HG03159 (cell line): Measurements from ENCODE around the gene AP4B1.
A peak's percentile ranks its signal among the peaks of the same experiment; 100 is the strongest.

Experiments
- ATAC-seq: cut with Tn5 transposase; IDR thresholded peaks from one replicate; pipeline ENCODE4 v1.9.1; 2021; ENCODE audit warnings: mild to moderate bottlenecking, moderate library complexity; ENCODE audit not compliant: unreplicated experiment

AP4B1 gene

DNA sequence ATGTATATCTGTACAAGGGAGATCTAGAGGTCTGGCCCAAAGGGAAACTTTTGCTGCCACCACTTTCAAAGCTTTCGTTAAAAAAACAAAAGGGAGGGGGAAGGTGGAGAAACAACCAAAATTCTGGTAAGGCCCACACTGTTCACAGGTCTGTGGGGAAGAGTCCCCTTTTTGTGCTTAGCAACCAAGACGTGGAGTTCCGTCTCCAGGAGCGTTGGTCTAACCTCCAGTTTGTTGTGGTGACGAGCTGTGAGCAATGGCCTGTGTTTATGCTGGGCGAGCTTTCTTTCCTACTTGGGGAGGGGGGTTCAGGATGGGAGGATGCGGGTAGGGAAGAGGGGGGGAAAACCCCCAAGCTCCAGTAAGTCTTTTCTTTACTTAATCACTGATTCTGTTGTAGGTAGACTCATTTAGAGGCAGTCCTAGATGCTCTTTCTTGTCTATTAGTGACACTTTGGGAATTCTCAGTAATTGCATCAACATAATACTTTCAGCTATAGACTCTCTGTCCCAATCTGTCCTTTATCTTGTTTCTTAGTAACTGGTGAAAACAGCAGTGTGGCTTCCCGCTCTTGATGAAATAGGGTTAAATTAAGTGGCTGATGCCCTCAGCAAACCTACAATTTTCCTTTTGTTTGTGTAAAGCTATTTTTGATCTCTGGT is 26.0 kb upstream of the AP4B1 start:
- peak; percentile 49 for ATAC-seq

GRCh38 chr1:113929750-113930498 is 25.3 kb upstream of the AP4B1 start:
- peak; percentile 27 for ATAC-seq

DNA sequence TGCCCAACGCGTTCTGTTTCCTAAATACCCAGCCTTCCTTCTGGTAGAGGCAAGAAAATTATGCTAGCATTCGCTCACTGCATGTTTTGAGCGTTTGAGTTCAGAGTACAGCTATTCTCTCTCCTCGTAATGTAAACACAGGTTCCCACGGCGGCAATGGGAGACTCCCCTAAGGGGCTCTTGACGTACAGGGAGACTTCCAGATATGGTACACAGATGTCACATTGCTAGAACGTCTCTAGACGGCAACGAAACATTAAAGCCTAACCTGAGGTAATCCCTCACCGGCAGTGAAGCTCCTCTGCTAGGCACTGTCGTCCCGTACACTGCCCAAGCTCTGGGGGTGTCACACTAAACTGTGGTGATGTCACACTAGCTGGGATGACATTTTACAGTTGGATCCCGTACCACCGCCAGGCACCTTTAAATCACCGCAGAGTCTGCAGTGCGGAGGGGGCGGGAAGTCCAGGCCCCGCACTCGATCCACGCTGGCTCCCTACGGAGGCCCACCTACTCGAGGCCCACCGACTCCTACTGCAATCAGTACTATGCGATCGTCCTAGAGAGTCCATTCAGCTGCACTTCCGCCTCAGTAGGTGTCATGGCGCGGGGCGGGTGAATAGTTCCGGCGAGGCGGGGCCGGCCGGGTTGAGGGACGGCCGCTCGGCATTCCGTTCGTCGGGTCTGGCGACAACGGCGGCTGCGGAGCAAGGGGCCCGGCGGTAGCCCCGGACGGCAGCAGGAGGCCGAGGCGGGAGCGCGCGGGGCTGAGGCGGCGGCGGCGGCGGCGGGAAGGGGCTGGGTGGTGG is 24.5 kb upstream of the AP4B1 start, which contains the start of gene HIPK1:
Gene HIPK1 (plus strand): TSS at position 384 of the 809 bp plus-strand sequence.
- ATAC-seq, result peak; percentile 55

DNA sequence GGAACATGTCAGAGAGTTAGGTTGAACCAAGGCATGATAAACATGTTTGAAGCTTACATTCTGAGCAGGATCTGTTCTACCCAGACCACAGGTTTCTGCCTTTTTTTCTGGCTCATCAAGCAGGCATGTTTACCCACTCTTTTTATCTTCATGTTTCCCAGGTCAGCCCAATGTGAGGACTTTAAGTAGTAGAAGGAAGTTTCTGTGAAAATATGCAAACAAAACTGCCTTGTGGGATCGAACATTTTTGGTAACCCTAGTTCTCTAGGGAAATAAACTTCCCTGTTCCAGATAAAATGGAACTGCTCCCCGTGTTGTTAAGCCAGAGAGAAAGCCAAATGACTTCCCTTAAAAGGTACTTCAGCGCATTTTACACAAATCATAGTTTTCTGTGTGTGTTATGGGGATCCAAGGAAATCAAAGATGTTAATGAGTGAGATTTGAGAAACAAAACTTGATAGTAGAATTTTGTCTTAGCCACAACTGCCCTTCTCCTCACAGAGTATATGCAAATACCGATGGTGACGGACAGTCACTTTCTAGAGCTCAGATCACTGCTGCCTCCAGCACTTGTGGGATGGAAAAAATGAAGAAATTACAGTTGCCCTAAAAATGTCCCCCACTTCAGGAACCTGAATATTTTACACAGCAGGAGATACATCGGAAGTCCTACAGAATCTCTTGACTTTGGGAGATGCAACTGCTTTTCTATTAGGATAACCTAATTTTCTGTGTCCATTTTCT is 23.8 kb upstream of the AP4B1 start:
- ATAC-seq, result no peak

GRCh38 chr1:113924473-113924872 is 19.9 kb upstream of the AP4B1 start:
- no peak for ATAC-seq

GRCh38 chr1:113922957-113923356 is 18.4 kb upstream of the AP4B1 start:
- ATAC-seq, result no peak

DNA sequence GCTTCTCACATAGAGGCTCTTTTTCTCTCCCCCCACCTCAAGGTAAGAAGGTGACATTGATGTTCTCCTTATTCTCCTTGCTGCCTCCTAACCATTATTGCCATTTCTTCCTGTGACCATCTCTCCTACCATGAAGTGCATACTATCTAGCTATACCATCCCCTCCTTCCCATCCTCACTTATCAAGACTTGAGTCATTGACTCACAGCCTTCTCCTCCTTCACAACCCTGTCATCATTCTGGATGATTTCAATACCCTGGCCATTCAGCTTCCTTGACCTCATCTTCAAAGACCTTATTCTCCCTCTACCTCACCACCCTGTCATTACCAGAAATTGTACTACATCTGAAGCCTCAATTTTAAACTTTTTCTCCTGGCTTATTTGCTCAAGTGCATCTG is 13.6 kb upstream of the AP4B1 start:
- ATAC-seq, result no peak

GRCh38 chr1:113917400-113918082 is 12.9 kb upstream of the AP4B1 start:
- ATAC-seq, result no peak

DNA sequence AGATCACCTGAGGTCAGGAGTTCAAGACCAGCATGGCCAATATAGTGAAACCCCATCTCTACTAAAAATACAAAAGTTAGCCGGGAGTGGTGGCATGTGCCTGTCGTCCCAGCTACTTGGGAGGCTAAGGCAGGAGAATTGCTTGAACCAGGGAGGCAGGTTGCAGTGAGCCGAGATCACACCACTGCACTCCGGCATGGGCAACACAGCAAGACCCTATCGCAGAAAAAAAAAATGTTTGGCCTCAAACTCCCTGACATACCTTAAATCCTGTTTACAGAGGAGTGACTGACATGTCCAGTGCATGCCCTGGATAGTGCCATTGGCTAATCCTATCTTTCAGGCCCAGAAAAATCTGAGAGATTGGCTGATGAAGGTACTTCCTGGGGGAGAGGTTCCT is 12.4 kb upstream of the AP4B1 start:
- no peak for ATAC-seq

DNA sequence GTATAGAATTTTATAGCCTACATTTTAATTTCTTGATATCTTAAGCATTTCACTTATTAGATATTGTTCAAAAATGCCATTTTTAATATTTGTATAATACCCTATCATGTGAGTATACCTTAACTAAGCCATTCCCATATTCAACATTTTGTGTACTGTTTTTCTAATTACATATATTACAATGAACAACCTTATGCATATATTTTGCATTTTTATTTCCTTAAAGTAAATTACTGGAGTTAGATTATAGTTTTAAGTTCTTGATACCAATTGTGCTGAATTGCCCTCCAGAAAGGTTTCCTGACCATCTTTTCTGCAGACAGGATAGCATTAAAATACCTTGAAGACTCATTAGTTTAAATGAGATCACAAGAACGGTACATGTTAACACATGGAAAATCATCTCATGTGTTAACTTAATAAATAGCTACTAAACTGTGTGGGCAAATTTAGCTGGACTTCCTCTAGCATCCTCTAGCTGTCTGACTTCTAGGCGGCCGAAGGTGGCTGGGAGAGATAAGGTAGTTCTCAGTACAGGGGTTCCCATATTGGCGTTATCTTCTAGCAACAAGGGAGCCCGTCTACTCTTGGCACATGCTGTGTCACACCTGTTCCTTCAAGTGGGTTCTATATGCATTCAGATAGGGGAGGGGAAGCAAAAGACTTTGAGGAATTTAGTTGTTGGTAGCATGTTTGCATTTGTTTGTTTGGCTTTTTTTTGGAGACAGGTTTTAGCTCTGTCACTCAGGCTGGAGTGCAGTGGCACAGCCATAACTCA is 9.5 kb upstream of the AP4B1 start:
- no peak for ATAC-seq

DNA sequence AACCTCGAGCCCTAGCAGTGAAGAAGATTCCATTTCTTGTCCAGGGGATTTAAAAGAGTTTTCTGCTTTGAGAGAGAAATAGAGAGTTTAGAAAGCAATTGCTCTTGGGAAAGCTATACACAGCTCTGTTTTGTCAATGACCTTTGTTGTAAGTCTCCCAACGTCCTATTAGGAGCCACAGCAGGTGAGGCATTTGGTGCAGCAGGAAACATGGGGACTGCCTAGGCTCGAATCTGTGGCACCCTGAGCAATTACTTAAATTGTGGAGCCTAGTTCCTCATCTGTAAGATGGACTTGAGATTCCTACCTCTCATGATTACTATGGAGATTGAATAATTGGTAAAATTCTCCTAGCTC is 8.7 kb upstream of the AP4B1 start:
- ATAC-seq, result no peak

DNA sequence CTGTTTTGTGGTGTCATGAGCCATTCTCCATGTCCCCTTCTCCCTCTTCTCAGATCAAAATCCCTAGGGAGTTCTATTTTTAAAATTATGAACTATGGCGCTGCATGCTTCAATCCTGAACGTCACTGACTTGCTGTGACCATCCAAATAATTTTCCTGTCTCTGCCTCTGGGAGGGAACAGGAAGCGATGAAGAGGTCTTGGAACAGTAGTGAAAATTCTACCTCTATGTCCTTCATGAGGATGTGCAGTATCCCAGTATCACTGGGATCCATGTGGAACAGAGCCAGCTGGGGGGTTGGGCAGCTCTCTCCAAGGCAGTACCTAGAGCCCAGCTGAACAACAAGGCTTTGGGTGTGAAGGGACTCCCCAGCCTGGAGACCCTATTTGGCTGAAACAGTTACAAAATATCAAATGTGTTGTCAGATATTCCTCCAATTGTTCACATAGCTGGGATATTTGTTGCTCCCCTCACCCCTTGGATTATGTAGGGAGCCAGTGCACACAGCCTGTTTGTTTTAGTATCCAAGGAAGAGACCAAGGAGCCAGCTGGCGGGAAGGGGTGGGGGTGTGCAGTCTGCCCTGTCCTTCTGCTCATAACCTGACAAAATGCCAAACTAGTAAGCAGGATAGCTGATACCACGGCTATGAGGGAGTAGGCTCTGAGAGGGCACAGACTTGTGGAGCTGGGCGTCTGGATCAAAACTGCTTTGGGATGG is 8.2 kb upstream of the AP4B1 start:
- ATAC-seq, result no peak

GRCh38 chr1:113905435-113905861 is 849 bp upstream of the AP4B1 start:
- peak; percentile 13 for ATAC-seq

DNA sequence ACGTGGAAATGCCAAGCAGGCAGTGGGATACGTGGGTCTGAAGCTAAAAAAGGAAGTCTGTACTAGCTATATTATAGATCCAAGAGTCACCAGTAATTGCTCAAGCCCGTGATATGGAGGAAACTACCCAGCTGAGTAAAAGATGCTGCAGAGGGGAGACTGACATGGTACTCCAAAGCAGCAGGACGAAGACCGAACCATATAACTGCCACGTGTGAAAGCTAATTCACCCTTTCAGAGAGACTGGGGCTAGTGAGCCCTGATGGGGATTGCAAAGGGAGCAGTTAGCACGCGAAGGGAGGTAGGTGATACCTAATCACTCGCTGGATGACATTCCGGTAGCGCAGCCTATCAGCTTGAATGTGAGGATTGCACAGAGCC is 316 bp downstream of the AP4B1 start:
- peak; percentile 31 for ATAC-seq

- ATAC-seq, result no peak
Observed at GRCh38 chr1:113903501-113904292, 902 bp downstream of the AP4B1 start.

GRCh38 chr1:113901191-113901590 is 3.4 kb downstream of the AP4B1 start:
- no peak for ATAC-seq

DNA sequence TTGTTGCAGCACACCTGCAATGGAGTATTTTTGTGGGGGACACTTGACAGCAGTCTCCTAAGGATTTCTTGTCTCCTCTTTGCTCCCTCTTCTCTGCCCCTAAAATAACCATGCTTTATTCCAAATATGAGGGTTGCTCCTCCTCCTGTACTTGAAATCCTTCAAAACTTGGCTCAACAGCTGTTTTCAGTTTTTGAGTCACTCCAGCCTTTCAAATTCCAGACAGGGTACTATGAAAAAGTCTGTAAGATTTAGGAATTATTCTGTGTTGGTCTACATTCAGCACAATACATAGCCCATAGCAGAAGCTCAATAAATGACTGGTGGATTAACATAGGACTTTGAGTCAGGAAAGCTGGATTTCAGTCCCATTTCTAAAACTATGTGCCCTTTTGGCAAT is 5.5 kb downstream of the AP4B1 start:
- no peak for ATAC-seq

- ATAC-seq, result no peak
Observed at GRCh38 chr1:113898241-113898814, 6.3 kb downstream of the AP4B1 start.
